K562 (cell line): ENCODE measurements around the gene CAMSAP3. TPM values are rescaled to one million over a fixed set of nuclear protein-coding genes. Genes with fewer than 3 reads are reported as not detected.
A peak's percentile ranks its signal among the peaks of the same experiment; 100 is the strongest.

ENCODE experiments used
- HBP1 ChIP-seq: fragments of 450-650 bp; formaldehyde crosslinking; IDR thresholded peaks from 2 replicates; pipeline ENCODE4 v1.4.0; 2022; ENCODE audit warnings: missing genetic modification characterization
- KDM1A ChIP-seq, 2 experiments: fragments of 450-650 bp; IDR thresholded peaks; 2 replicates each; pipeline ENCODE4 v1.6.1; 2016; ENCODE audit warnings: mild to moderate bottlenecking in 2 of 2
- KLF1 ChIP-seq: fragments of 450-650 bp; IDR thresholded peaks from 2 replicates; pipeline ENCODE4 v1.6.1; 2016; ENCODE audit warnings: missing genetic modification characterization, missing compliant biosample characterization
- LARP7 ChIP-seq: fragments of 450-650 bp; IDR thresholded peaks from 2 replicates; pipeline ENCODE4 v1.6.1; 2016
- MTA3 ChIP-seq: fragments of 450-650 bp; formaldehyde crosslinking; IDR thresholded peaks from 2 replicates; pipeline ENCODE4 v1.6.1; 2017; ENCODE audit warnings: mild to moderate bottlenecking, borderline replicate concordance
- NRF1 ChIP-seq, 2 experiments: fragments of 450-650 bp; IDR thresholded peaks in 1 of 2; conservative IDR thresholded peaks in 1 of 2; 2 replicates each; pipeline ENCODE4 v1.6.1; 2014; ENCODE audit warnings: mild to moderate bottlenecking in 2 of 2
- ZBTB12 ChIP-seq: fragments of 250-450 bp; sonication (Bioruptor Pico); IDR thresholded peaks from 2 replicates; pipeline ENCODE4 v1.4.0; 2020
- ZBTB40 ChIP-seq, 2 experiments: fragments of 450-650 bp in 1 of 2; sonication (generic) in 1 of 2; formaldehyde crosslinking in 1 of 2; IDR thresholded peaks; 2 replicates each; pipeline versions ENCODE4 v1.7.1 to v1.9.0; 2016 to 2022; ENCODE audit warnings: inconsistent platforms in 1 of 2, mild to moderate bottlenecking in 1 of 2, missing genetic modification reagents in 1 of 2
- ZBTB5 ChIP-seq: fragments of 450-650 bp; IDR thresholded peaks from 2 replicates; pipeline ENCODE4 v1.6.1; 2017; ENCODE audit warnings: antibody characterized with exemption
- ZNF277 ChIP-seq: fragments of 250-450 bp; sonication (Bioruptor Pico); IDR thresholded peaks from 2 replicates; pipeline ENCODE4 v1.8.0; 2022; ENCODE audit warnings: inconsistent platforms, mild to moderate bottlenecking, moderate library complexity, borderline replicate concordance
- ZNF354B ChIP-seq: fragments of 250-450 bp; sonication (Bioruptor Pico); IDR thresholded peaks from 2 replicates; pipeline ENCODE4 v1.4.0; 2020
- polyA plus RNA-seq, 8 experiments: library from polyadenylated mRNA; depleted of rRNA in 4 of 8; stranded (reverse) in 5 of 8; unstranded in 3 of 8; fragments of >200 nt; fragmentation: Nextera tagmentation in 2 of 8; fragmentation: Illumina TruSeq in 1 of 8; extraction: Ambion mirVana in 2 of 8; extraction: Trizol in 1 of 8; gene quantifications; 2 replicates each; pipeline versions ENCODE4 v1.2.1 to v1.2.3, GENCODE V29; 2011 to 2014; ENCODE audit warnings: inconsistent platforms in 1 of 8, missing spikeins in 1 of 8
- total RNA-seq, 7 experiments: library from RNA; depleted of rRNA in 6 of 7; stranded (reverse); fragments of >200 nt in 6 of 7; fragmentation: Illumina TruSeq in 2 of 7; extraction: Trizol in 2 of 7; gene quantifications; 2 replicates each; pipeline versions ENCODE4 v1.2.1 to v1.2.3, GENCODE V29; 2011 to 2021; ENCODE audit warnings: low replicate concordance in 1 of 7

CAMSAP3 gene
- total and polyA plus RNA-seq, 9 of the 15 experiments (the other 6 are each of a cell fraction or from before 2014, with no cell fraction given) = 0.01 to 0.89 (median 0.22) TPM; not detected in 1

GRCh38 chr19:7562646-7563393, 32.8 kb upstream of the CAMSAP3 start (continued):
- no peak for TF ChIP-seq HBP1
- TF ChIP-seq ZNF277 (CRISPR knock-in tag) = no peak
- no peak for TF ChIP-seq ZBTB5
- no peak for TF ChIP-seq MTA3
- TF ChIP-seq ZBTB12 (CRISPR knock-in tag) = no peak
- no peak for TF ChIP-seq KDM1A (IDR thresholded peaks at IDR 0.05)
- peak; percentile 92 for TF ChIP-seq ZBTB40 (IDR thresholded peaks at IDR 0.05)
- TF ChIP-seq ZBTB40 (CRISPR knock-in tag; IDR thresholded peaks at IDR 0.05) = peak; percentile 89
- no peak for TF ChIP-seq ZNF354B (CRISPR knock-in tag)
- TF ChIP-seq LARP7 = no peak
- no peak for TF ChIP-seq KLF1
- TF ChIP-seq NRF1 (conservative IDR thresholded peaks at IDR 0.05 in 1 of 2, IDR thresholded peaks at IDR 0.05 in 1 of 2) = no peak
